Fibroblast of skin of left biceps (primary cell): ENCODE results near the gene TMEM190.
"Not testable (repeated sequence)": the region's sequence is repeated elsewhere in the genome, so short reads cannot be mapped to it uniquely, and the experiment has no call there.

Source experiments
- DNase-seq, 2 experiments: peaks; one replicate each; pipeline ENCODE4 v3.0.0-alpha.2; 2013; ENCODE audit warnings: low read depth in 2 of 2

TMEM190 gene

DNA sequence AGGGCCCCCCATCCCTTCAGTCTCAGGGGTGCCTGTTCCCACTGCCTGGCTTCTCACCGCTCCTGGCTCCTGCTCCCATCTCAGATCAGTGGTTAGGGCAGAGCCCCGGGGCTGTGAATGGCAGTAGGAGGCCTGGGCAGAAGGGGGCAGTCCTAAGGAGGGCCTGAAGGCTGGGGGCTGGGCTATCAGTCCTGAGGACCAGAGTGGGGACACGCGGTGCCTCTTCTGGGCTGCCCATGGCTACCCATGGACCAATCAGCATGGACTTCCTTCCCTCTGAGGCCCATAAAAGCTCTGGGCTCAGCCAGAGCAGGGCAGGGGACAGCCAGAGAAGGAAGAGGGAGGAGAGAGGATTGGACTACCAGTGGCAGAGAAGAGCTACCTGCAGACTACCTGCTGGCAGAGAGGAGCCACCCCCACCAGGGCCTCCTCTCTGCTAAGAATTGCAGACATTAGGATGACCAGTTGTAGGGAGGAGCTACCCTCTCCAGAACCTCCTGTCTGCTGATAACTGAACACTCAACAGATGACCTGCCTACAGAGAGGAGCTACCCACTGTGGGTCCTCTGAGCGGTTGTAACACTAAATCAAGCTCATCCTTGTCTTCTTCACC lies 43.1 kb downstream of the TMEM190 start:
- DNase-seq = no peak

DNA sequence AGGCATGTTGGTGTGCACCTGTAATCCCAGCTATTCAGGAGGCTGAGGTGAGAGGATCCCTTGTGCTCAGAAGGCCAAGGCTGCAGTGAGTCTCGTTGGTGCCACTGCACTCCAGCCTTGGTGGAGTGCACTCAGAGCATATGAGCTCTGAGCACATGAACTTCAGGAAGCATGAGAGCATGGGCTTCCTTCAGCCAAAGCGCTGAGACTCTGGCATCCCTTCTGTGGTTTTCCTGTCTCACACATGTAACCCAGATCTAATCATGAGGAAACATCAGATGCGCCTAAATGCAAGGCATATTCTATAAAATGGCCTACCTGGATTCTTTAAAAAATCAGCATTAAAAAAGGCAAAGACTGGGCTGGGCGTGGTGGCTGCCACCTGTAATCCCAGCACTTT lies 44.7 kb downstream of the TMEM190 start:
- not testable (repeated sequence) for DNase-seq

DNA sequence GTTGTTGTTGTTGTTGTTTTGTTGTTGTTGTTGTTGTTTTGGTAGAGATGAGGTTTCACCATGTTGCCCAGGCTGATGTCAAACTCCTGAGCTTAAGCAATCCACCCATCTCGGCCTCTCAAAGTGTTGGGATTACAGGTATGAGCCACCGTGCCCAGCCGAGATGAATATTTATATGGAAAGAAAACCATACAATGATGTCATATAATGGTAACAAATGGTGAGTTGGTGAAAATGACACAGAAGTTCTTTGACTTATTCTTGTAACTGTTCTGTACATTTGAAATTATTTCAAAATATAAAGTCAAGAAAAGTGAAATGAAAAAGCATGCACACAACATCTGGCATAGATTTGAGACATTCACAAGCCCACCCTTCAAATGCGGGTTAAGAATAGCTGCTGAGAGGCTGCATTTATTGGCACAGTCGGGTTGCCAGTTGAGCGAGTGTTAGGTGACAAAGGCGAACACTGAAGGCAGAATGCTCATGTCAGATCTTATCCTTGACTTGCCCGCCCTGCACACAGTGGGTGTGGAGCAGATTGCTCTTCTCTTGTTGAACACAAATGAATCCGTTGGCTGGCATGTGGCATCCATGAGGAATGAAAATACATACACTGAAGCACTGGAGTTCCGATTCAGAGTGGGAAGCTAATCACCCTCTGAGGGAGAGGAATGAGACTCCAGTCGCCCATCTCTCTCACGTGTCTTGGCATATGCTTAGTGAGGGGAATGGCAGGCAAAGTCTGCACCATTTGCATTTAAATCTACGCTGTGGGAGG lies 46.8 kb downstream of the TMEM190 start:
- no peak for DNase-seq

DNA sequence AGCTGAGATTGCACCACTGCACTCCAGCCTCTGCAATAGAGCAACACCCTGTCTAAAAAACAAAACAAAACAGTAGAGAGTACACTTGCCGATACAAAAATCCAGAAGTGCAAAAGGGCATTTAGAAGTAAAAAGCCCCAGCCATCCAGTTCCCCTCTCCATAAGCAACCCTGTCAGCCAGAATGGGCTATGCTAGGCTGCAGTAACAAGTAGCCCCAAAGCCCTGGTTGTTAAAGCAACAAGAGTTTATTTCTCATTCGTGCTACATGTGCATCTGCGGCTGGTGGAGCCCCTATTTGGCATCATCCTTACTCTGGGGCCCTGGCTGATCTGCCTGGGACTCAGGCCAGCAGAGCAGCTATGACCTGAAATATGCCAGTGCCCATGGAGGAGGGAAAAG lies 47.9 kb downstream of the TMEM190 start:
- DNase-seq = no peak

DNA sequence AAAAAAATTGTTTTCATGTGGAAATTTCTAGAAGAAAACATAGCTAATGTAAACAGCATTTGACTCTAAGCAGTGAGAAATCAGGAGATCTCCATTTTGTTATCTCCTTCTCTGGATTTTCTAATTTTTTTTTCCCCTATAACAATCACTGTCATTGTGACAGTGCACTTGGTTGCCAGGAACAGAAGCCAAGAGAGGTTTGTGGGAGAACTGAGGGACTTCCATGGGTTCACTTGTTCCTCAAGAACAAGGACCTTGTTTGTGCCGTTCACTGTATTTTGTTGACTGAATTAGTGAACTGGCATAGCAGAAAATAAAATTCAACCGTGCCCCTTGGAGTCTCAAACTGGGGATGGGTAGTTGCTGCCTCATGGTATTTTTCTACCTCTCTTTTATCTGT lies 49.4 kb downstream of the TMEM190 start:
- DNase-seq = no peak
